Kidney (tissue), 22 donors: ENCODE measurements around the gene SLC34A3. TPM values are rescaled to one million over a fixed set of nuclear protein-coding genes. Genes with fewer than 3 reads are reported as not detected.

Experiments
- DNase-seq, 5 donors: peaks; one replicate each; pipeline ENCODE4 v3.0.0-alpha.2; 2013 to 2020
- FAIRE-seq: peaks from 2 replicates; lab custom pipeline; 2012; peaks lifted over from hg19 to GRCh38; lab: Jason Lieb, UNC
- H3K27ac ChIP-seq, 2 donors: one replicate each; pipeline ENCODE4 v1.7.0; 2013; ENCODE audit warnings: low read depth in 2 of 2, low read length in 2 of 2, inconsistent platforms in 1 of 2
- H3K27me3 ChIP-seq: one replicate; pipeline ENCODE4 v1.7.1; 2013; ENCODE audit warnings: low read length, inconsistent platforms; ENCODE audit not compliant: control insufficient read depth, insufficient read depth
- H3K36me3 ChIP-seq, 3 donors: one replicate each; pipeline versions ENCODE4 v1.7.0 to v1.7.1; 2013; ENCODE audit warnings: low read length in 3 of 3, control low read depth in 1 of 3, inconsistent platforms in 1 of 3; ENCODE audit not compliant: insufficient read depth in 3 of 3, control insufficient read depth in 2 of 3
- H3K4me1 ChIP-seq, 3 donors: one replicate each; pipeline versions ENCODE4 v1.7.0 to v1.7.1; 2013; ENCODE audit warnings: low read length in 3 of 3, inconsistent platforms in 1 of 3, low read depth in 1 of 3; ENCODE audit not compliant: control insufficient read depth in 2 of 3, insufficient read depth in 2 of 3
- H3K4me3 ChIP-seq, 3 donors: one replicate each; pipeline versions ENCODE4 v1.7.0 to v1.8.1; 2013; ENCODE audit warnings: low read length in 3 of 3, control low read depth in 1 of 3, inconsistent platforms in 1 of 3
- H3K9ac ChIP-seq, 3 donors: one replicate each; pipeline versions ENCODE4 v1.7.0 to v1.7.1; 2013; ENCODE audit warnings: low read length in 3 of 3, control low read depth in 1 of 3, inconsistent platforms in 1 of 3
- H3K9me3 ChIP-seq, 3 donors: one replicate each; pipeline versions ENCODE4 v1.7.0 to v1.7.1; 2013; ENCODE audit warnings: low read length in 3 of 3, control low read depth in 1 of 3, inconsistent platforms in 1 of 3; ENCODE audit not compliant: control insufficient read depth in 2 of 3, insufficient read depth in 1 of 3
- intact Hi-C: fragments of 100-400 bp; cut with DNase I; formaldehyde crosslinking; loops from one replicate; pipeline ENCODE4 v1.11.1; 2022
- long read RNA-seq, 10 donors: library from polyadenylated mRNA in 1 of 10; unstranded in 1 of 10; transcript quantifications; one replicate each; pipeline ENCODE4 v2.0.0 and lab custom pipeline, GENCODE V29; 2021 to 2026
- polyA plus RNA-seq: library from polyadenylated mRNA; stranded (reverse); fragments of 350-450 nt; fragmentation: Illumina TruSeq; extraction: RNeasy Lipid Tissue Mini Kit (QIAGEN cat#74804); gene quantifications from one replicate; pipeline ENCODE4 v1.2.3, GENCODE V29; 2014; ENCODE audit warnings: low read depth, low replicate concordance; ENCODE audit not compliant: insufficient read depth
- total RNA-seq: library from RNA; stranded (reverse); fragmentation: NEBNext Ultra II Directional; extraction: Animal tissue kit (Norgen Biotek cat#: 25700); gene quantifications from one replicate; pipeline ENCODE4 v1.2.1, GENCODE V29; 2021
- TF ChIP-seq, protein P1 (sequence below): IDR thresholded peaks from 3 replicates; pipeline ENCODE4 v1.5.1; 2012; ENCODE audit warnings: mild to moderate bottlenecking, moderate library complexity, borderline replicate concordance; ENCODE audit not compliant: insufficient read depth; ENCODE audit errors: extremely low read depth
- donor health status: control.
- donor health status: control.
- donor health status: control.
- donor health status: control.
- donor health status: control.
- donor health status: DM: yes; HTN: yes; CAD: no.
- donor health status: Normal renal cell carcinoma (clear cell type).

The SLC34A3 gene
- total RNA-seq: 0.13 TPM
- 36.0 TPM for polyA plus RNA-seq
- long read RNA-seq, donor 1: 0 reads
- long read RNA-seq, donor 2: 0 reads
- long read RNA-seq, donor 3: 0 reads
- long read RNA-seq, donor 4: 0 reads
- long read RNA-seq, donor 5: 0 reads
- long read RNA-seq, donor 6: 0 reads
- long read RNA-seq, donor 7: 0 reads
- long read RNA-seq, donor 8: 0 reads
- long read RNA-seq, donor 9: 0 reads
- long read RNA-seq, donor 10, partial matches to known transcripts: 0 of 1 reads
- long read RNA-seq, donor 10, other reads (novel, unspliced or antisense): 0 of 1 reads

GRCh38 chr9:137230705-137231371, at the start of gene SLC34A3:
SLC34A3 (plus strand) TSS chr9:137230901; CDS start chr9:137231703, 802 bp downstream.
- intact Hi-C loops: loop anchor here (10.0 kb wide), 1 partner anchor 116 kb away; the partner anchor contains the start of gene DPP7
- H3K27me3 ChIP-seq: no peaks in the 10 kb centered on the region
- H3K4me3 ChIP-seq: peak within 1 kb of the TSS in 1 of 3 donors; percentile 25
- no peak within 1 kb of the TSS for H3K9ac ChIP-seq
- no peaks in the 10 kb centered on the region for H3K36me3 ChIP-seq
- DNase-seq (peak in 1 of 5 donors; percentile 32), FAIRE-seq (no peak)
- TF ChIP-seq, protein P1, sequence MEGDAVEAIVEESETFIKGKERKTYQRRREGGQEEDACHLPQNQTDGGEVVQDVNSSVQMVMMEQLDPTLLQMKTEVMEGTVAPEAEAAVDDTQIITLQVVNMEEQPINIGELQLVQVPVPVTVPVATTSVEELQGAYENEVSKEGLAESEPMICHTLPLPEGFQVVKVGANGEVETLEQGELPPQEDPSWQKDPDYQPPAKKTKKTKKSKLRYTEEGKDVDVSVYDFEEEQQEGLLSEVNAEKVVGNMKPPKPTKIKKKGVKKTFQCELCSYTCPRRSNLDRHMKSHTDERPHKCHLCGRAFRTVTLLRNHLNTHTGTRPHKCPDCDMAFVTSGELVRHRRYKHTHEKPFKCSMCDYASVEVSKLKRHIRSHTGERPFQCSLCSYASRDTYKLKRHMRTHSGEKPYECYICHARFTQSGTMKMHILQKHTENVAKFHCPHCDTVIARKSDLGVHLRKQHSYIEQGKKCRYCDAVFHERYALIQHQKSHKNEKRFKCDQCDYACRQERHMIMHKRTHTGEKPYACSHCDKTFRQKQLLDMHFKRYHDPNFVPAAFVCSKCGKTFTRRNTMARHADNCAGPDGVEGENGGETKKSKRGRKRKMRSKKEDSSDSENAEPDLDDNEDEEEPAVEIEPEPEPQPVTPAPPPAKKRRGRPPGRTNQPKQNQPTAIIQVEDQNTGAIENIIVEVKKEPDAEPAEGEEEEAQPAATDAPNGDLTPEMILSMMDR: no peak
- peak within 1 kb of the TSS; percentile 16 to 51 for H3K27ac ChIP-seq
- no peaks in the 10 kb centered on the region for H3K9me3 ChIP-seq
- H3K4me1 ChIP-seq: peaks cover 0 to 26% (median 15%) of the 10 kb centered on the region in 3 donors

GRCh38 chr9:137181680-137182079, 49.0 kb upstream of the SLC34A3 start:
- FAIRE-seq: no peak
- Histone ChIP-seq H3K9me3 (no peaks in the 10 kb centered on the region), H3K9ac (no peak overlapping the region), H3K36me3 (peaks cover 0 to 27% (median 26%) of the 10 kb centered on the region in 3 donors), H3K4me1 (peaks cover 0 to 5% (median 4%) of the 10 kb centered on the region in 3 donors), H3K27ac (no peak overlapping the region), H3K4me3 (no peak overlapping the region), H3K27me3 (no peaks in the 10 kb centered on the region)
- intact Hi-C loops: no loop called here
- TF ChIP-seq, protein P1: no peak
- no peak for DNase-seq

DNA sequence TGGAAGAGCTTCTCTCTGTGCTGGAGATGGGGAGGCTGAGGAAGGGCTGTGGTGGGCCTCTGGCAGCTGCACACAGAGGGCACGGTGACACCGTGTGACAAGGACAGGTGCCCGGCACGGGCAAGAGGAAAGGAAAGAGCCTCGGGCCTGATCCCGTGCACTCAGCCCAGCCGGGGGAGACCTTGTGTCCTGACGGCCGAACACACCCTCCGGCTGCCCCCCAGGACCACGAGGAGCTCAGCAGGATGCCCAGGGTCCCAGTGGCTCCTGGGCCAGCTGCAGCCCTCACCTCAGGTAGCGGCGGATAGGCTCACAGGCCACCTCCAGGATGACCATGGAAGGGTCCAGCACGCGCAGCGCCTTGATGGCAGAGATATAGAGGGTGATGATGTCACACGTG, 47.9 kb upstream of the SLC34A3 start:
- Histone ChIP-seq H3K27me3 (no peaks in the 10 kb centered on the region), H3K36me3 (peaks cover 0 to 27% (median 26%) of the 10 kb centered on the region in 3 donors), H3K9ac (no peak overlapping the region), H3K9me3 (no peaks in the 10 kb centered on the region), H3K4me1 (peaks cover 4 to 17% (median 14%) of the 10 kb centered on the region in 3 donors), H3K27ac (no peak overlapping the region), H3K4me3 (no peak overlapping the region)
- TF ChIP-seq, protein P1: no peak
- intact Hi-C loops: no loop called here
- DNase-seq (no peak), FAIRE-seq (no peak)
